HepG2 (cell line): ENCODE results near the gene ADAMTS2. TPM values are rescaled to one million over a fixed set of nuclear protein-coding genes. Genes with fewer than 3 reads are reported as not detected.

Experiments used
- CBX1 ChIP-seq: IDR thresholded peaks from one replicate; pipeline ENCODE4 v1.6.1; 2016; ENCODE audit warnings: antibody characterized with exemption, low read depth
- CENPT ChIP-seq: sonication (generic); formaldehyde crosslinking; IDR thresholded peaks from 2 replicates; pipeline ENCODE4 v1.8.0; 2022; ENCODE audit warnings: low read depth, mild to moderate bottlenecking, moderate library complexity, missing genetic modification reagents
- FOXO4 ChIP-seq: sonication (generic); formaldehyde crosslinking; conservative IDR thresholded peaks from 2 replicates; pipeline ENCODE4 v1.8.1; 2023; ENCODE audit warnings: missing genetic modification reagents
- IRX3 ChIP-seq: sonication (generic); formaldehyde crosslinking; IDR thresholded peaks from 2 replicates; pipeline ENCODE4 v1.8.1; 2023; ENCODE audit warnings: mild to moderate bottlenecking, low read depth, missing genetic modification reagents, borderline replicate concordance
- JUN ChIP-seq: sonication (generic); formaldehyde crosslinking; IDR thresholded peaks from 2 replicates; pipeline ENCODE4 v1.4.0; 2020; ENCODE audit warnings: mild to moderate bottlenecking, missing genetic modification reagents
- NFRKB ChIP-seq: fragments of 450-650 bp; IDR thresholded peaks from 2 replicates; pipeline ENCODE4 v1.6.1; 2017
- ONECUT2 ChIP-seq: sonication (generic); formaldehyde crosslinking; IDR thresholded peaks from 2 replicates; pipeline ENCODE4 v1.4.0; 2020; ENCODE audit warnings: missing genetic modification reagents
- PBX2 ChIP-seq: IDR thresholded peaks from 2 replicates; pipeline ENCODE4 v1.6.1; 2016; ENCODE audit warnings: control low read depth
- SATB2 ChIP-seq: sonication (generic); formaldehyde crosslinking; IDR thresholded peaks from 2 replicates; pipeline ENCODE4 v1.5.0; 2020; ENCODE audit warnings: missing genetic modification reagents
- YY1 ChIP-seq: IDR thresholded peaks from 2 replicates; pipeline ENCODE4 v1.6.1; 2011; ENCODE audit warnings: low read length, low read depth, moderate library complexity, mild to moderate bottlenecking; ENCODE audit not compliant: insufficient read depth, insufficient replicate concordance
- ZBTB33 ChIP-seq: sonication (generic); formaldehyde crosslinking; IDR thresholded peaks from 2 replicates; pipeline ENCODE4 v1.4.0; 2020; ENCODE audit warnings: missing genetic modification reagents
- ZNF205 ChIP-seq: IDR thresholded peaks from 2 replicates; pipeline ENCODE4 v1.6.1; 2018; ENCODE audit warnings: missing biosample characterization, missing genetic modification reagents
- ZNF276 ChIP-seq: sonication (generic); formaldehyde crosslinking; IDR thresholded peaks from 2 replicates; pipeline ENCODE4 v1.4.0; 2020; ENCODE audit warnings: mild to moderate bottlenecking, low read depth, missing genetic modification reagents
- ZNF317 ChIP-seq: sonication (generic); formaldehyde crosslinking; IDR thresholded peaks from 2 replicates; pipeline ENCODE4 v1.5.0; 2020; ENCODE audit warnings: mild to moderate bottlenecking, missing genetic modification reagents
- ZNF331 ChIP-seq: sonication (generic); formaldehyde crosslinking; IDR thresholded peaks from 2 replicates; pipeline ENCODE4 v1.4.0; 2020; ENCODE audit warnings: missing genetic modification reagents
- ZNF496 ChIP-seq: sonication (generic); formaldehyde crosslinking; IDR thresholded peaks from 2 replicates; pipeline ENCODE4 v1.8.1; 2023; ENCODE audit warnings: mild to moderate bottlenecking, moderate library complexity, missing genetic modification reagents; ENCODE audit not compliant: insufficient replicate concordance
- ZNF574 ChIP-seq: sonication (generic); formaldehyde crosslinking; IDR thresholded peaks from 2 replicates; pipeline ENCODE4 v1.4.0; 2020; ENCODE audit warnings: missing genetic modification reagents
- ZNF619 ChIP-seq: sonication (generic); formaldehyde crosslinking; IDR thresholded peaks from 2 replicates; pipeline ENCODE4 v1.4.0; 2020; ENCODE audit warnings: mild to moderate bottlenecking, missing genetic modification reagents
- ZNF652 ChIP-seq: IDR thresholded peaks from 2 replicates; pipeline ENCODE4 v1.6.1; 2016; ENCODE audit warnings: low read depth, borderline replicate concordance
- ZNF761 ChIP-seq: sonication (generic); formaldehyde crosslinking; conservative IDR thresholded peaks from 2 replicates; pipeline ENCODE4 v1.4.0; 2020; ENCODE audit warnings: mild to moderate bottlenecking, missing genetic modification reagents
- ZNF782 ChIP-seq: sonication (generic); formaldehyde crosslinking; IDR thresholded peaks from 2 replicates; pipeline ENCODE4 v1.4.0; 2020; ENCODE audit warnings: missing genetic modification reagents, mild to moderate bottlenecking, borderline replicate concordance
- polyA plus RNA-seq, 8 experiments: library from polyadenylated mRNA; depleted of rRNA in 3 of 8; stranded (reverse) in 7 of 8; unstranded in 1 of 8; fragments of >200 nt; fragmentation: Illumina TruSeq in 4 of 8; extraction: Trizol in 4 of 8; gene quantifications; 2 replicates each; pipeline versions ENCODE4 v1.2.1 to v1.2.3, GENCODE V29; 2011 to 2016; ENCODE audit warnings: low read depth in 4 of 8, missing spikeins in 1 of 8, mixed read lengths in 1 of 8; ENCODE audit not compliant: insufficient read depth in 1 of 8
- total RNA-seq, 5 experiments: library from RNA; depleted of rRNA; stranded (reverse); fragments of >200 nt; fragmentation: Illumina TruSeq; extraction: Trizol; gene quantifications; 2 replicates each; pipeline ENCODE4 v1.2.3, GENCODE V29; 2016; ENCODE audit warnings: low read depth in 1 of 5

ADAMTS2 gene
- total and polyA plus RNA-seq, 2 of the 13 experiments (the other 11 are each of a cell fraction or from before 2014, with no cell fraction given) = 0.24 to 3.5 TPM

- TF ChIP-seq CENPT (CRISPR knock-in tag) (no peak), PBX2 (no peak), ZNF652 (no peak), IRX3 (peak; percentile 38; the same call in 1 of the 2 replicates), ZNF317 (CRISPR knock-in tag) (no peak), CBX1 (no peak), ZBTB33 (CRISPR knock-in tag) (no peak), ZNF782 (CRISPR knock-in tag) (no peak), FOXO4 (peak; percentile 89; the same call in 1 of the 2 replicates), NFRKB (no peak), ZNF619 (no peak), ZNF761 (CRISPR knock-in tag) (no peak), ZNF574 (CRISPR knock-in tag) (no peak), JUN (CRISPR knock-in tag) (peak; percentile 40), ZNF205 (CRISPR knock-in tag) (no peak), SATB2 (CRISPR knock-in tag) (no peak), YY1 (no peak), ZNF276 (CRISPR knock-in tag) (no peak), ONECUT2 (CRISPR knock-in tag) (no peak), ZNF331 (CRISPR knock-in tag) (no peak), ZNF496 (no peak)
Measured at GRCh38 chr5:179265514-179266290, 79.6 kb downstream of the ADAMTS2 start (continued).
